Left renal cortex interstitium (tissue), 4 donors: Measurements from ENCODE around the gene MTRR. TPM values are rescaled to one million over a fixed set of nuclear protein-coding genes. Genes with fewer than 3 reads are reported as not detected.
"Not testable (repeated sequence)": the region's sequence is repeated elsewhere in the genome, so short reads cannot be mapped to it uniquely, and the experiment has no call there.

Experiments
- DNase-seq, 4 donors: peaks; one replicate each; pipeline ENCODE4 v3.0.0-alpha.2; 2013; ENCODE audit warnings: low read depth in 4 of 4, low spot score in 2 of 4, missing footprints in 1 of 4
- polyA plus RNA-seq, 4 donors: library from polyadenylated mRNA; unstranded; fragments of 120-200 nt; gene quantifications; one replicate each; pipeline ENCODE4 v1.2.1, GENCODE V29; 2013; ENCODE audit not compliant: insufficient read length in 4 of 4

The MTRR gene
- polyA plus RNA-seq, 4 donors, result 47.0 to 66.4 (median 58.8) TPM

- no peak for DNase-seq
Observed at GRCh38 chr5:7894439-7894838, 25.5 kb downstream of the MTRR start.

DNA sequence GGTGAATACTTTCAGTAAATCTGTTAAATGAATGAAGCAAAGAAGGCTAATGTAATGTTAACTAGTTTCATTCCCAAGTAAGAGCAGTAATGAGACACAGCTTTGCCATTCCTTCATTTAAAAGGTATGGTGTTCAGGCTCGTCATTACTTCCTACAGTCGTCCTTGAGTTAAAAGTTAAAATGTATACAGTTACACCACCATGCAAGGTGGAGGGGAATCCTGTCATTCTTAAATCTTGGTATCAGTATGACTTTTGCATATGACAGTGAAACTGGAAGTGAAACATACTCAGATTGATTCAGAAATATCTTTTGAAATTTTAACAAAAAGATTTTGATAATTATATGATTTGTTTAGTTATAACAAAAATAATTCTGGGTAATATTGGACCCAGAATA lies 25.9 kb downstream of the MTRR start:
- DNase-seq, result no peak

DNA sequence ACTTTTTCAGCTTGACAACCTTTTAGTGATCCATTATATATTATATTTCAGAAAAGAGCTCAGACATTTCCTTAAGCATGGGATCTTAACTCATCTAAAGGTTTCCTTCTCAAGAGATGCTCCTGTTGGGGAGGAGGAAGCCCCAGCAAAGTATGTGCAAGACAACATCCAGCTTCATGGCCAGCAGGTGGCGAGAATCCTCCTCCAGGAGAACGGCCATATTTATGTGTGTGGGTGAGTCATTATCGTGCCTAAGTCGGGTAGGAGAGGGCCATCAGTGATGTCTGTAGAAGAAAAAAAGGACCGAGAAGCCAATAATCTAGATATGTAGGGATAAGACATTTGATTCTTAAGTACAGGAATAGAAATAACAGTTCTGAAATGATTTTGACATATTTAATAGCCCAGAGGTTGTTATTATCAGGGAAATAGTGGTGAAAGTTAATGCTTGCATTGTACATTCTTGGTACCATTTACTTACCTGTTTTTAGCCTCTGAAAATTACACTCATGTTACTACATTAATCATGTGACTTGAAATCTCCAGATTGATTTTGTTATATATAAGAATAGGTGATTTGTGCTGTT lies 28.2 kb downstream of the MTRR start:
- no peak for DNase-seq

DNA sequence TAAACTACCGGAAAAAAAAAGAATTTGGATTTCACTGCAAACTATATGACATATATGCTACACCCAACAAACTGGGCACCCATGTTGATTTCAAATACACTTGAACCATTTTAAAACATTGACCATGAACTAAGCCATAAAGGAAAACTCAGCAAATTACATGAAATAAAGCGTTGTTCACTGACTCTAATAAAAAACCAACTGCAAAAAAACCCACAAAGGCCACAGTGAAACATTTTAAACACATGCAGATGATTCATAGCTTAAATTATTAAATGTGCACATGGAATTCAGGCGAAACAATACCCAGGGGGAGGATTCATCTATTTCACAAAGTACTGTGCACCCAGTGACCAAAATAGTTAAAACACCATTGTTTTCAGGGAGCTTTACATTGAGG lies 33.3 kb downstream of the MTRR start:
- no peak for DNase-seq

- DNase-seq, result no peak
Observed at GRCh38 chr5:7902666-7903625, 34.0 kb downstream of the MTRR start.

- no peak for DNase-seq
Observed at GRCh38 chr5:7904170-7904569, 35.2 kb downstream of the MTRR start.

DNA sequence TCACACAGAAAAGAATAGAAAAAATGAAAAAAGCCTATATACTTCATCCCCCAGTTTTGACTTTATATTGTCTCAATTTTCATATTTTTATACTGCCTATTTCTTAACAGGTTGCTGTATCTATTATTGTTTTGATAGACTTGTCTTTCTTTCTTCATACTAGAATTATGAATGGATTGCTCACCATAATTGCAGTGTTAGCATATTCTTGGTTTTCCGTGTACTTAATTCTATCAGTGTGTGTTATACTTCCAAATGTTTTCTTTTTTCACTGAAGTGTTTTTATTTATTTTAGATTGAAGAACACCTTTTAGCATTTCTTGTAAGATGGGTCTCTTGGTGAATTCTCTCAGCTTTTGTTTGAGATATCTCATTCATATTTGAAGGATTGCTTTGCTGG lies 38.7 kb downstream of the MTRR start:
- no peak for DNase-seq

GRCh38 chr5:7908317-7908716 lies 39.4 kb downstream of the MTRR start:
- DNase-seq, result no peak

DNA sequence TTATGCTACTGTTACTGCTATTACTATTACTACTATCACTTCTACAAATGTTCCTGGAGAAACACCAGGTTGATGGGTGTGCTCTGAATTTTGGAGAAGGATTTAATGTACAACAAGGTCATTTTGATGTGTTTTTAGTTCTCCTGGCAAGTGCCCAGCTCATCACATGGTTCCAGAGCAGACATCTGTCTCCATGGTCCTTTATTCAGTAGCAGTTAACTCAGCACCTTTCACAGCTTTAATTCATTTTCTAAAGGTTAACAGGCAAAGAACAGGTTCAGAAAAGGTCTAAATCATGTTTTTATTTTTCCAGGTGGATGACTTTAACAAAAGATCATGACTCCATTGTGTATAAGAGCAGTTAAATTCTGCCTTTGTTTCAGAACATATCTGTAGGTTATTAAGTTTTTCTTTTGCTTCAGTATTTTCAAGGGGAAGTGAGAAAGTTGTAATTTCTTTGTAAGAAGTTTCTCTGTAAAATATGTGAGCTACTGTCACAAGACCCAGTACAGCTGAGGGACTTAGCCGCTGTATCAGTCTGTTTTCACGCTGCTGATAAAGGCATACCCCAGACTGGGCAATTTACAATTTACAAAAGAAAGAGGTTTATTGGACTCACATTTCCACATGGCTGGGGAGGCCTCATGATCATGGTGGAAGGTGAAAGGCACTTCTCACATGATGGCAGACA lies 41.9 kb downstream of the MTRR start:
- no peak for DNase-seq

DNA sequence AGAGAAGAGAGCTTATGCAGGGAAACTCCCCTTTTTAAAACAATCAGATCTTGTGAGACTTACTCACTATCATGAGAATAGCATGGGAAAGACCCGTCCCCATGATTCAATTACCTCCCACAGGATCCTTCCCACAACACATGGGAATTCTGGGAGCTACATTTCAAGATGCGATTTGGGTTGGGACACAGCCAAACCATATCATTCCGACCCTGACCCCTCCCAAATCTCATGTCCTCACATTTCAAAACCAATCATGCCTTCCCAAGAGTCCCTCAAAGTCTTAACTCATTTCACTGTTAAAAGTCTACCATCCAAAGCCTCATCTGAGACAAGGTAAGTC lies 42.5 kb downstream of the MTRR start:
- not testable (repeated sequence) for DNase-seq

- peak in 1 of 4 donors; percentile 27 for DNase-seq
Observed at GRCh38 chr5:7916171-7916804, 47.3 kb downstream of the MTRR start.

DNA sequence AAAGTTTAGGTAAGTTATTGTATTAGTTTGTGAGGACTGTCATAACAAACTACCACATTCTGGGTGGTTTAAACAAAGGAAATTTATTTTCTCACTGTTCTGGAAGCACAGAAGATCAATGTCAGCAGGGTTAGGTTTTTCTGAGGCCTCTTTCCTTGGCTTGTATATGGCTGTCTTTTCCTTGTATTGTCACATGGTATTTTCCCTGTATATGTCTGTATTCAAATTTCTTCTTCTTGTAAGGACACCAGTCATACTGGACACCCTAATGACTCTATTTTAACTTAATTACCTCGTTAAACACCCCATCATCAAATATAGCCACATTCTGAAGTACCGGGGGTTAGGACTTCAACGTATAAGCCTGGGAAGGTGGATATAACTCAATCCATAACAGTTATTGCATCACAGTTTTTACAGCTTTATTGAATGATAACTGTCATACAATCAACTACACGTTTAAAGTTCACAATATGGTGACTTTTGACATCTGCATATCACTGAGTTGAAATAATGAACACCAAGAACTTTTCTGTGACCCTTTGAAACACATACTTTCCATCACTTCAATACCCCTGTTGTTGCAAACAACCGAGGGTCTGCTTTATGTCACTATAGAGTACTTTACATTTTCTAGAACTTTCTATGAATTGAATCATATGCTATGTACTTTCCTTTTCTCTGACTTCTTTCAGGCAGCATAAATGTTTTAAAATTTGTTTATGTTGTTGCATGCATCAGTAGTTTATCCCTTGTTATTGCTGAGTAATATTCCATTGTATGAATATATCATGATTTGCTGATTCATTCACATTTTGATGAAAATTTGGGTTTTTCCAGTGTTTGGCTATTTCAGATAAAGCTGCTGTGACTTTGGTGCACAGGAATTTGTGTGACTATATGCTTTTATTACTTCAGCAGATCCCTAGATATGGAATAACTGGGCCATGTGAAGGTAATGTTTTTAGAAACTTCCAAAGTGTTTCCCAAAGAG lies 48.5 kb downstream of the MTRR start:
- DNase-seq, result no peak

DNA sequence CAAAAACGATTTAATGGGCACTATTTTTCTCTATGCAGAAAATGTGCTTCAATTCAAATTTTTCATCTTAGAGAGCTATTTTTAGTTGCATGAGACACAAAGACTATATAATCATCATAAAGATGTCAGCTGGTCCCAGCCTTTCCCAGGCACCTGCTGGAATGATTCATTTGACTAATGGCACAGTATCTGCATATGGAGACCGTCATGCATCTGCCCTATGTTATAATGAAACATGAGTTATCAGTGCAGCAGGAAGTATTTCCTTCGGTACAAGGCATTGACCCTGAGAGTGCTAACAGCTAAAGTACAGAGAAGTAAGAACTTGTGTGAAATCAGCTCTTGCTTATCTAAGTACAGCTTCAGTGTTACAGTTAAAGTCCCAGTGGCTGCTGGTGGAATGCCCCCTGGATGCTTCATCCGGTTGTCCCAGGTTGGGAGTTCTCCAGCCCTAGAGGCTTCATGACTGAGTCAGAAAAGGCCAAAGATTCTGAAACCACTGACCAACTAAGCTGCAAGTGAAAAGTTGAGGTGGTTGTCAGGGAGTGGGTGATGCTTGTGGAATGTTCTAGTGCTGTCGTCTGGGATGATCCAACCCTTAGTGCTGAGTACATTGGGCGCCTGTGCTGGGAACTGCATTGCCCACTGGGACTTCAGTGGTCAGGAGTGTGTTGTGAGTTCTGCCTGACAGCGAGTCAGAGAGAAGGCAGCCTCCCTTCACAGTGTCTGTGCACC lies 57.2 kb downstream of the MTRR start:
- DNase-seq, result no peak

DNA sequence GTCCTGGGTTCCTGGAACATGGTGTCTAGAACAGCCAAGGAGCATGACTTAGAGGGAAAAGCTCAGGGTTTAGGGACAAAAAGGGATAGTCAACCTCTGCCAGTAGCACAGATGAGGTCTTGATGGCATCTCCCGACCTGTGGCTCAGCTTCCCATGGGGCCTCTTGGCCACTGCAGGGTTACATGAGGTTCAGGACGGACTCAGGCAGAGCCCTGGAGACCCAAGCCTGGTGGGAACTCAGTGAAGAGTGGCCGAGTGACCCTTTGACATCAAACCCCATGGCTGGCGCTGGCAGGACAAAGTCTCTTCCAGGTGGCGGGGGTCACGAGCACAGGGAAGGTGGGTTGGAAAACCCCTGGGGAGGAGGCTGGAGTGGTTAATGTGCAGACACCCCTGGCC lies 57.8 kb downstream of the MTRR start:
- DNase-seq, result no peak

- peak in 3 of 4 donors; percentile 36 to 58 (median 55) for DNase-seq
Observed at GRCh38 chr5:7927466-7928375, 58.8 kb downstream of the MTRR start.

GRCh38 chr5:7930011-7930410 lies 61.1 kb downstream of the MTRR start:
- DNase-seq, result no peak

- no peak for DNase-seq
Observed at GRCh38 chr5:7941692-7942091, 72.7 kb downstream of the MTRR start.

DNA sequence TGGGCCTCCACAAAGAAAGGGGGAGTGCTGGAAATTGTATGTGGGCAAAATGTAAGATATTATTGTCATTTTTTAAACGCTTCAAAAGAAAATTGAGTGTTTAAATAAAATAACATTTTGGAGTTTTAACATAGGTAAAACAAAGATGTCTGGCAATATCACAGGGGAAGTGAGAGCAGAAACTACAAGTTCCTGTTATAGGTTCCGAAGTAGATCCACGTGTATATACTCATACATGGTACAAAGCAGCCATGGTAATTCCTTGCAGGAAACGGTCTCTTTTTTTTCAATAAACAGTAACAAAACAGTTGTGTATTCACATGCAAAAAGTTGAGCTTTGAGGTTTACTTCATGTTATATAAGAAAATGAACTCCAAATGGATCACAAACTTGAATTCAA lies 78.4 kb downstream of the MTRR start:
- DNase-seq, result no peak
